HEK293 (cell line): ENCODE data around the gene MAN1C1.

Source experiments
- CTCF ChIP-seq: fragments of 450-650 bp; formaldehyde crosslinking; IDR thresholded peaks from 2 replicates; pipeline ENCODE4 v1.5.1; 2016; ENCODE audit warnings: missing biosample characterization, missing genetic modification characterization
- REPIN1 ChIP-seq: fragments of 450-650 bp; formaldehyde crosslinking; IDR thresholded peaks from 2 replicates; pipeline ENCODE4 v1.5.1; 2017; ENCODE audit warnings: missing biosample characterization, missing genetic modification characterization, low read depth

GRCh38 chr1:25829046-25829445, 212.5 kb downstream of the MAN1C1 start:
- TF ChIP-seq CTCF (tag by site-specific recombination) = no peak
- no peak for TF ChIP-seq REPIN1
